ENCODE data around the gene TYK2. TPM values are rescaled to one million over a fixed set of nuclear protein-coding genes. Genes with fewer than 3 reads are reported as not detected.
A peak's percentile ranks its signal among the peaks of the same experiment; 100 is the strongest.

TYK2 gene
- total and polyA plus RNA-seq, 2 of the 13 experiments (the other 11 are each of a cell fraction or from before 2014, with no cell fraction given) = 38.8 to 60.1 TPM

GRCh38 chr19:10416380-10417257, 36.2 kb upstream of the TYK2 start (continued):
- no peak for TF ChIP-seq ZNF10 (CRISPR knock-in tag; IDR thresholded peaks at IDR 0.05; ENCODE audit: borderline replicate concordance, low read depth)
- TF ChIP-seq TMF1 (CRISPR knock-in tag; IDR thresholded peaks at IDR 0.05; ENCODE audit: low read depth) = no peak
- TF ChIP-seq ZNF496 (CRISPR knock-in tag; IDR thresholded peaks at IDR 0.05; ENCODE audit: insufficient replicate concordance) = no peak
- TF ChIP-seq ZNF460 (CRISPR knock-in tag; IDR thresholded peaks at IDR 0.05; ENCODE audit: borderline replicate concordance) = no peak; the same call in 1 of the 2 replicates
- no peak for TF ChIP-seq ZNF660 (CRISPR knock-in tag; IDR thresholded peaks at IDR 0.05; ENCODE audit: borderline replicate concordance, low read depth)
- peak; percentile 79 for TF ChIP-seq RXRA (CRISPR knock-in tag; IDR thresholded peaks at IDR 0.05)
- TF ChIP-seq GATAD1 (CRISPR knock-in tag; IDR thresholded peaks at IDR 0.05) = peak; percentile 50; the same call in 1 of the 2 replicates
- peak; percentile 72; the same call in 1 of the 2 replicates for TF ChIP-seq ZBTB4 (CRISPR knock-in tag; IDR thresholded peaks at IDR 0.05; ENCODE audit: borderline replicate concordance)
- TF ChIP-seq ZFAT (CRISPR knock-in tag; conservative IDR thresholded peaks at IDR 0.05) = no peak
- TF ChIP-seq HOMEZ (CRISPR knock-in tag; IDR thresholded peaks at IDR 0.05; ENCODE audit: low read depth) = no peak
- 0 out of 2 replicates have a peak, but pooled peaks have one; percentile 54 for TF ChIP-seq NCOA1 (CRISPR knock-in tag; IDR thresholded peaks at IDR 0.05)
- peak; percentile 39; the same call in 1 of the 2 replicates for TF ChIP-seq PPARG (CRISPR knock-in tag; conservative IDR thresholded peaks at IDR 0.05)
- peak; percentile 66 for TF ChIP-seq RAD21 (CRISPR knock-in tag; IDR thresholded peaks at IDR 0.05)
- peak; percentile 75; the same call in 1 of the 2 replicates for TF ChIP-seq NR0B2 (CRISPR knock-in tag; IDR thresholded peaks at IDR 0.05)
- peak; percentile 9; the same call in 1 of the 2 replicates for TF ChIP-seq NR2F6 (IDR thresholded peaks at IDR 0.05)
- peak; percentile 49; the same call in 1 of the 2 replicates for TF ChIP-seq NR2F6 (CRISPR knock-in tag; IDR thresholded peaks at IDR 0.05)
- peak; percentile 58 for TF ChIP-seq SPEN (CRISPR knock-in tag; IDR thresholded peaks at IDR 0.05; ENCODE audit: low read depth)
- no peak for TF ChIP-seq THYN1 (CRISPR knock-in tag; IDR thresholded peaks at IDR 0.05; ENCODE audit: borderline replicate concordance, low read depth)
- peak; percentile 71; the same call in 1 of the 2 replicates for TF ChIP-seq PBX3 (CRISPR knock-in tag; IDR thresholded peaks at IDR 0.05; ENCODE audit: borderline replicate concordance)
- peak; percentile 70; the same call in 1 of the 2 replicates for TF ChIP-seq ZNF619 (CRISPR knock-in tag; IDR thresholded peaks at IDR 0.05)
- peak; percentile 57; the same call in 1 of the 2 replicates for TF ChIP-seq KLF11 (CRISPR knock-in tag; IDR thresholded peaks at IDR 0.05)
- peak; percentile 43; the same call in 1 of the 2 replicates for TF ChIP-seq ZNF552 (CRISPR knock-in tag; IDR thresholded peaks at IDR 0.05; ENCODE audit: borderline replicate concordance)
- peak; percentile 83; the same call in 1 of the 2 replicates for TF ChIP-seq CHD4 (IDR thresholded peaks at IDR 0.05; ENCODE audit: borderline replicate concordance, low read length)
